Measurements from ENCODE around the gene DZIP1L. TPM values are rescaled to one million over a fixed set of nuclear protein-coding genes. Genes with fewer than 3 reads are reported as not detected.

Gene DZIP1L
- 8.8 and 16.0 TPM in 2 replicates for total RNA-seq

DNA sequence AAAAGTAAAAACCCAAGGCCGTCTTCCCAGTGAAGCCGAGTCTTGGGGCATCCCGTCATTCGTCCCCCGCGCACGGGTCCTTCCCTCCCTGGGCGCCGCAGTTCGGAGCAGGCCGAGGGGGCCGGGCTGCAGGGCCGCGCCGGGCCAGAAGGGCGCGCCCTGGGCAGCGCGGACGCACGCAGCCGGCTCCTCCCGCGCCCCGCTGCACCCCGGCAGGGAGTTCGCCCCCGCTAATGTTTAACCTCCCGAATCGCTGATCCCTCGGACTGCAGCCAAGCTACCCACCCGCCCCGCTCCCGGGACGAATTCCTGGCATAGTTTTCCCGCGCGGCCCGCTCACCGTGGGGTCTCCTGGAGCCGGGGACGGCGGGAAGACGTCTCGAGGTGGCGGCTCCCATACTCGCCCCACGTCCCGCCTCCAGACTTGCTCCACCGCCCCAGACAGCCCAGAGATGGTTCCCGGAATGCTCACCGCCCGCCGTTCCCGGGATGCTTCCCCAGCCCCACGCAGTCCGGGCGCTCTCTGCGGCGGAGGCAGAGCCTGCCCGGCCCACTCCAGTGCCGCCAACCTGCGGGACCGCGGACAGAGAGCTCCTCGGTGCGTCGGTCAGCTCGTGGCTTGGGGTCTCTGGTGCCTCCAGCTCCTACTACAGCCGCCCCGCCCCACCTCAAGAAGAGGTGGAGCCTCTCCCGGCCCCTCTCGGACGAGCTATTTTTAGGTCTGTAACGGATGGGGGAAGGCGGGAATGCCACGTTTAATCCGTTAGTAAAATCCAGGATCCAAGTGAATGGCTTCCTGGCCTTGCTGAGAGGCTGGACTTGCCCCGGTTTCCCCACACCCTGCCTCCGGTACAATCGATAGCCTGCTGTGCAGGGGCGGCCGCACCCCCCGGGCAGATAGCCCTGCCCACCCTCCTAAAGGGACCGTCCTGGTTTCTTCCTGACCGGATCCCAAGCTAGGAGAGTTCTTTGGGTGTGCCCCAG, at the start of gene DZIP1L:
Gene DZIP1L, minus strand, starts transcription at position 621 of the 984 bp plus-strand sequence. CDS start 11,637 bp downstream, outside the sequence.

DNA sequence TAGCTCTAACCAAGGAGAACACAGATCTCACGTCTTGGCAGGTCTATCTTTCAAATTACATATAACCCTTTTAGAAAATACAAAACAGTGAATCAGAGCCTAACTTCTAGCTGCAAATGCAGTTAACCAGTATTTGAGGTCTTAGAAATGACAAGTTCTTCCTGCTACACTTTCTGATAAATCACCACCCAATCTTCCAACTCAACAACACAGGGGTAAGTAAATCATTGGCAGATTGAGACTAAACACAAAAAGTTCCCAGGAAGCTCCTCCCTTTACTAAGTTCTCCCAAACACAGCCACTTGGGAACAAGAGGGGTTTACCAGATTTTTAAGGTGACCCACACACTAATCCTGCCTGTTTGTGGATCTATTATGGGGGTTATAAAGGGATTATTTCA, 16.8 kb upstream of the DZIP1L start, which contains the start of gene A4GNT:
Gene A4GNT, minus strand, starts transcription at position 152 of the 400 bp plus-strand sequence. CDS start 1,134 bp downstream, outside the sequence.

Other genes with a start within 250 kb of the DZIP1L start
- not detected in 2 replicates for gene CLDN18, start 105.4 kb downstream of the DZIP1L start, total RNA-seq
- not detected in 2 replicates for gene A4GNT, start 16.8 kb upstream of the DZIP1L start, total RNA-seq
- 18.5 and 24.0 TPM in 2 replicates for gene DBR1, start 59.3 kb upstream of the DZIP1L start, total RNA-seq
- gene ARMC8, start 71.7 kb upstream of the DZIP1L start, total RNA-seq, result 45.8 and 59.0 TPM in 2 replicates
- gene NME9, start 214.2 kb upstream of the DZIP1L start, total RNA-seq, result not detected in 2 replicates
- gene MRAS, start 233.0 kb upstream of the DZIP1L start, total RNA-seq, result 7.4 and 15.9 TPM in 2 replicates

All from epithelial cell of umbilical artery (primary cell).